ENCODE measurements around the gene GLS.
A peak's percentile ranks its signal among the peaks of the same experiment; 100 is the strongest.

Gene GLS

DNA sequence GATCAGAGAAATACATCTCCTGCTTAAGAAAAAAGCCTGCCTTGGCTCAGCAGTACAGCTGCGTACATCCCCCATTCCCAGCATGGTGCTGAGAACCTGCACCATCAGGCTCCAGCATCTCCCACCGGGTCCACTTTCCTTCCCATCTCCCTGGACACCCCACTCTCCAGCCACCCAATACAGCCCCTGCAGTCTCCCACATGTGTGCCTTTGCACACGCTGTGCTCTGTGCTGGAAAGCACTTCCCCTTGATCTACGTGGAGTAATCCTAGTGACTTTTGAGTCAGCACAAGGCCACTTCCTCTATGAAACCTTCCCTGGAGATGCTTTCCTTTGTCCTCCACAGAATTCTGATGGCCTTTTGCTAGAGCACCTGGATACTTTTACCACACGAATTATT lies 116.3 kb downstream of the GLS start:
- no peak for DNase-seq

DNA sequence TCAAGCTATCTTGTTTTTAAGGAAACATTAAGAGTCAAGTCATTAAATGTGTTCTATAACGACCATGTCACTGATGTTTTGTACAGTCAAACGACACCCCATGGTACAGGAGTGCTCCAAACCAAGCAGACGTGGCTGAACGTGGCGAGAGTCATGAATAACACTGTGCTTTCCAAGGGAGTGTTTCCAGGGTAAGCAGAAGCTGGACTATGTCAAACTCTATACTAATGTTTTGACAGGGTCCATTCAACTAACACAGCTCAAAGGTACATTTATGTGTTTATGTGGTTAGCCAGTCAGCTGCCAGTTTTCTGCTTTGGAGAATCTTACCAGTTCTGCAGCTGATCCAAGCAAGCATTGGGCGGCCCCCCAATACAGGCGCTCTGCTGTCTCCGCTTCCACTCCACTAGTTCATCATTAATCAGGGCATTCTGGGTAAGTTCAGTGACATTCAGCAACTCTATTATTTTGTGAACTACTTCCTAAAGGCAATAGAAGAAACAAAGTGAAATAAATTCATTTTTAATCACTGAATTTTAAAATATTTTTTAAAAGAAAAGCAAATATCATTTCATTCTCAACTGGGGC lies 117.0 kb downstream of the GLS start:
- DNase-seq, result no peak

DNA sequence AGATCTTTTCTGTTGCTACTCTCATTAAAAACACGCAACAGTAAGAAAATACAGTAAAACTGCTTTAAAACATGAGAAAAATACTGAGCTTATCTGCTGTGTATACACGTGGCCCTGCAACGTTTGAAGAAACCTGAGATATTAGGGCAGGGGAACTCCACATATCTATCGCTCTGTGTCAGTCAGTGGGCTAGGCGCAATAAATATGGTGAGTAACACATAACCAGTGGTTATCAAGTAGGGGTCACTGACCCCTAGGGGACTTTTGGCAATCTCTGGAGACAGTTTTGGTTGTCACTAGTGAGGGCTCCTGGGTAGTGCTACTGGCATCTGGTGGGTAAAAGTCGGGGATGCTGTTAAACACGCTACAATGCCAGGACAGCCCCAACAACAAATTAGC lies 118.4 kb downstream of the GLS start:
- no peak for DNase-seq

DNA sequence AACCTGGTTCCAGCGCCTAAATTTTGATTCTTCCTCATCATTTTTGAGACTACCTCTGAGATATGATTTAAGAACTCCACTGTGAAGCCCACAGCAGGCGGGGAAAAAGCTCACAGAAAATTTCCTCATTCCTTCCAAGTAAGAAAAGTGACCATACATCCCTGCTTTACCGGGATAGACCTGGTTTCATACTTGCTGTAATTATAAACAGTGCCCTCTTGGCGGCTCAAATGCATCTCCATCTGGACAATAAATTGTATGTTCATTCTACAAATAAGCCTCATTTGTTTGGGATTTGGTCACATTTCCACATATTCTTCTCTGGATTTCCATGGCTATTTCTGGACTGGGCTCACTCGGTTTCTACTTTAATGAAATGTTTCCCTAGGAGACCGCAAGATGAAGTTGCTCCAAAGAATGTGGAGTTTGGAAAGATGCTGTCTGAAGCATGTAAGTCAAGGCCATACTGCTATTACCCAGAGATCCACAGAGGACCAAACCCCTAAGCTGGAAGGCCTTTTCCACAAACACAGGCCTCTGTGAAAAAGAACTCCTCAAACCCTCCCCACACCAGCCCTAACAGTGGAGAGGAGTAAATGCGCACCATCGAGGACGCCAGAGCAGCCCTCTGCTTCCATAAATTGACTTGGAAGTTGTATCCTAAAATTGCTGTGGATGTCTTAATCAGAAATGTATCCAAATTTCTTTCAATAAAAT lies 119.5 kb downstream of the GLS start:
- no peak for DNase-seq

DNA sequence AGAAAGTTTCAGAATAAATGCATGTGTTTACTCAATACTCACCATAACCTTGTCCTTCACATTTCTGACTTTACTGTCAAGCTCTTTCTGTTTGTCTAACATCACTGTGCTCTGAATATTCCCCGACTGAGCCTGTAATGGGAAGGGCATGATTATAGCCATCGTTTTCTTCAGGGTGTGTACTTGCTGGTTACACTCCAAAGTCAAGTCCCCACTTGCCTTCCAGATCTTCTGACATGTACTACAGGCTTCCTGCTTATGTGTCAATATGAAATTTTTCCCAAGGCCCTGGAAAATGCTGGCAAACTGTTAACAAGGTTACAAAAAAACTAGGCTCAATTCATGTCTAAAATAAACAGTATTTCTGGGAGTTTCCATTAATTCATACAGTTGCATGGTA lies 120.4 kb downstream of the GLS start:
- no peak for DNase-seq

DNA sequence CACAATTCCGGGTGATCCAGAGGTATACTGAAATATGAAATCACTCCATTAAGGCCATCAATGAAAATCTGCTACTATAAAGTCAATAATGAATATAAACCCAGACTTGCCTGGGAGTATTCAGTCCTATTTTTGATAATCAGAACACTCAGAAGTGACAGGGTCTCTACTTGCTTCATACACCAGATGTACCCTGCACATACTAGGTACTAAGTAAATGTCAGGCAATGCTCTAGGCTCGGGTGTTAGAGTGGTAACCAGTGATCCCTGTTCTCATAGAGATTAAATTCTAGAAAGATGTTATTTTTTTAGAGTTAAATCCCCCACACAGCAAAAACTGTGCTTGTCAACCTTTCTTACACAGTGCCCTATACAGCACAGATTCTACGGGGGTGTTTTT lies 121.0 kb downstream of the GLS start:
- no peak for DNase-seq

DNA sequence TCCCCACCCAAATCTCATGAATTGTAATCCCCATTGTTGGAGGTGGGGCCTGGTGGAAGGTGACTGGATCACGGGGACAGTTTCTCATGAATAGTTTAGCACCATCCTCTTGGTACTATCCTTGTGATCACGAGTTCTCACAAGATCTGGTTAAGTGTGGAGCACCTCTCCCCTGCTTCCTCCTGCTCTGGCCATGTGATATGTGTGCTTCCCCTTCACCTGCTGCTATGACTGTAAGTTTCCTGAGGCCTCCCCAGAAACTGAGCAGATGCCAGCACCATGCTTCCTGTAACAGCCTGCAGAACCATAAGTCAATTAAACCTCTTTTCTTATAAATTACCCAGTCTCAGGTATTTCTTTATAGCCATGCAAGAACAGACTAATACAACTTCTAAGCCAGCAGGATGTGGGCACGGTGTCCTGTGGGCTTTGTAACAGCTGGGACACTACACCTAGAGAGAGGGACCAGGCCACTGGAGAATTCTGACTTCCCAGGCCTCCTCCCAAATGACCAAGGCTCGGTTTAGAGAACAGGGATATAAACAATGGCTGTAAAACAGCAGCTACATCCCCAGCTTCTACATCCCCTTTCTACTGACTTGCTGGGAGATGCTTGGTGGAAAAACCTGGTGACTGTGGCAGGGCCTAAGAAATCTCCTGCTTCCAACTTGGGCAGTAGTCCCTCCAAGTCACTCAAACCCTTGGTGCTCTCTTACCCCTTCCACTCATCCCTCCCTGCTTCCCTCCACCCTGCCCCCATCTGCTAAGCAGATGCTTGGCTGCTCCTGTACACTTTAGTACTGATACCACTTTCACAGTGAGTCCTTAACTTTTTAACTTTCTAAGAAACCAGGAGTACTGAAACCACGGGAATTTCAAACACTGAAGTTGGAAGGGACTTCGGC lies 123.0 kb downstream of the GLS start:
- no peak for DNase-seq

DNA sequence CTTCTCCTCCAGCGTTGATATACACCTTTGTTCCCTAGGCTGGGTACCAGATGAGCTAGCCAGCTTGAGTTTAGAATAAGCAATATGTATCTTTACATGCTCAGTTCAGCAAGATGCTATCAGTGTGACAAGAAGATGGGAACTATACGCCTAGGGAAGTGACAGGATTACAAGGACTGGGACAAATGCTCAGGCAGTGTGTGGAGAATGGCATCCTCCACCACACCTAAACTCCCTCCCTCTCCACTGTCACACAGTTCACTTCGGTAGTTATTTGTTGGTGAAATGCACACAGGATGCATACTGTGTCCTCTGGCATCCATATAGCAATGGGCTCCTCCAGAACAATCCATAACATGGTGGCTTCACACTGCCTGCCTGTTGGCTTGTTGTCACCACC lies 125.7 kb downstream of the GLS start:
- no peak for DNase-seq

DNA sequence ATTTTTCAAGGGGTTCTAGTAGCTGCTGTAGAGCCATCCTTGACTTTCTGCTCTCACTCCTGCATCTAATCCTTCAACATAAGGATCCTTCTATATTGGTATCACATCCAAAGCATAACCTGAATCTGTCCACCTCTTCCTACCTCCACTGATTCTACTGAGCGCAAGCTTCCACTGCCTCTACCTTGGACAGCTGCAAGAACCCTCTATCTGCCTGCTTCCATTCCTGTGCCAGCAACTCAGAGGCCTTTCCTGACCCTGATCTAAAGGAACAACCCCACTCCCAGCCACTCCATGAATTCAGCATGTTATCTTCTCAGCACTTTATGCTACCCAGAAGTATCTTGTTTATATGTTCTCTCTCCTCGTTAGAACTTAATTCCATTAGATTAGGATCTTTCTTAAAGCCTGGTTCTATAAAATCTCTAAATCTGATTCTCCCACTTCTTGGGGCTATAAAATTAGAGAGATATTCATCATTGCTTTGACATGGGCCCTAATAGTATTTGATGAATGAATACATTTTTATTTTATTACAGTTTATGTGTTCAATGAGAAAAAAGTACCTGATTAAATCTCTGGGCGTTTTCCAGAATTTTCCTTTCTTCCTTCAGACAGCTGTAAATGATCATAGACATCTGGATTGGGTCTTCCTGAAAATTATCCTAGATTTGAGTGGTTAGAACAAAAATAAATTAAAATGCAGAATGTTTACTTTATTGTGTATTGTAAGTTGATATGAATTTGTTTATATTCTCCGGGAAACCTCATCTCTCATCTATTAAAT lies 126.6 kb downstream of the GLS start:
- DNase-seq, result no peak

DNA sequence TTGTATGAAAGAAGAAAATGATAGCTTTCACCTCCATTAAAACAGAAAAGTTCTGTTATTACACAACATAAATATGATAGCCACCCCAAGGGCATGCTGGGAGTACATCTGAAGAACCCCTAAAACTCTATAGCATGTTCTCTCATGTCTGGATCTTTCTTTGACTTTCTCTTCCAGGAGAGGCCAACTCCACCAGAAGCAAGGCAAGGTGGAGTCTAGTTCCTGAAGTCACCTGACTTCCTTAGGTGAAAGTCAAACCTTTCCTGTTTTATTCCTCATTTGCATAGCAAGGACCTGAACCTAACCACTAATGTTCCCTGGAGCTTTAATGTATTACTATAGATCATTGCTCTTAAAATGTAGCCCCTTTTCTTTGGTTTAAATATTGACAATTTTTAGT lies 127.7 kb downstream of the GLS start:
- DNase-seq, result no peak

DNA sequence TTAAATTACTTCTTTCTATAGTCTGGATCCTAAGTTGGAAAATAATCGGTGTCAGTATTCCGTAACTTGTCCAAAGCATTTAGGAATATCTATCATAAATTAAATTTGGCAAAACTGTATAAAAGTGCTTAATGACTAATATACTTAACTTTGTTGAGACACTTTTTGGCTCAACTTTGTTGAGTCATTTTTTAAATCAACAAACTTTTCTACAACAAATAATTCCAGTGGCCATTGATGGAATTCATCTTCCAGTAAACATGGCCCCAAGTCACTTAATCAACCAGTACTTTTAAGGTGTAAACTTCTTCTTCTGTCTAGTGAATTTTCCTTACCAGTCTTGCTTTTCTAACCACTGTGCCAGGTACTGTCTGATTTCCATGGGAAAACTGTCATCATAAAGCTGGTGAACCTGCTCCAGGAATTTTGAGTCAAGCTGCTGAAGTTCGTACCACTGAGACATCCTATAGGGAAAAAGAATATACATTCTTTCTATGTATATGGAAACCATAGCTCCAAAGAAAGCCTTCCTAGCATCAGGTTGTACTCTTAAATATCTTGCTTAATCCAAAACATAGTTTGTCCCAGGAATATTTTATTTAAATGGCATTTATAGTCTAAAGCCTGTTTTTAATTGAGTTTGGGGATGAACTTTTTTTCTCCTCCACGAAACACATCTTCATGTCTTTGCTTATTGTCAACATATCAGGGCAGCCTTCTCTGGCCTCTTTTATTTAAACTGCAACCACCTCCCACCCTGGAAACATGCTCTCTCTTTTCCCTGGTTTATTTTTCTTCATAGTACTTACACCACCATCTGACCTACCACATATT lies 129.1 kb downstream of the GLS start:
- DNase-seq, result peak; percentile 46

DNA sequence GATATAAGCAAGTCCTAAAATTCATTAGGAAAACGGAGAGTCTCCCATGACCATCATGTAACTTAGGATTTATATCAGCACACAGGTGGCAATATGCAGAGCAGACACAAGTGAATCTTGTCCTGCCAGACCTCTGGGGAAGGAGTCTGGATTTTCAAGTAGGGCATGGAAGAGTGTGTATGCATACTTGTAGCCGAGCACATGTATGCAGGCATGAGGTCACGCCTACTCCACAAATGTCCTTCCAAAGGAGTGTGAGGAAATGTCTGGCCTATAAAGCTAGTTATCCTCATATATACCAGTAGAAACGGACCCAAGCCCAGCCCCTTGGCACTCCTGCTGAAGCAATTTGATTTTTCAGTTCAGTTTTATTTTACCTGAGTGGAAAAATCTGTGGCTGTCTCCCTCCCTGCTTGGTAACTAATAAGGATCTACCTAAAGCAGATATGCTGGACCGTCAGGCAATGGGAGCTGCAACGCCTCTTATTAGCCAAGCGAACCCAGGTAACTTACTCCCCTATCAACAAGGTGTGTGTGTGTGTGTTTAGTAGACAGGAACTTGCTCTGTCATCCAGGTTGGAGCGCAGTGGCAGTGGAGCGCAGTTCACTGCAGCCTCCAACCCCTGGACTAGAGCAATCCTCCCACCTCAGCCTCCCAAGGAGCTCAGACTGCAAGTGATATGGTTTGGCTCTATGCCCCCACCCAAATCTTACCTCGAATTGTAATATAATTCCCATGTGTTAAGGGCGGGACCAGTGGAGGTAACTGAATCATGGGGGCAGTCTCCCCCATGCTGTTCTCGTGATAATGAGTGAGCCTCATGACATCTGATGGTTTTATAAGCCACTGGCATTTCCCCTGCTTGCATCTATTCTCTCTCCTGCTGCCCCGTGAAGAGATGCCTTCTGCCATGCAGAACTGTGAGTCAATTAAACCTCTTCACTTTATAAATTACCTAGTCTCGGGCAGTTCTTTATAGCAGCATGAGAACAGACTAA lies 130.6 kb downstream of the GLS start:
- DNase-seq, result no peak

DNA sequence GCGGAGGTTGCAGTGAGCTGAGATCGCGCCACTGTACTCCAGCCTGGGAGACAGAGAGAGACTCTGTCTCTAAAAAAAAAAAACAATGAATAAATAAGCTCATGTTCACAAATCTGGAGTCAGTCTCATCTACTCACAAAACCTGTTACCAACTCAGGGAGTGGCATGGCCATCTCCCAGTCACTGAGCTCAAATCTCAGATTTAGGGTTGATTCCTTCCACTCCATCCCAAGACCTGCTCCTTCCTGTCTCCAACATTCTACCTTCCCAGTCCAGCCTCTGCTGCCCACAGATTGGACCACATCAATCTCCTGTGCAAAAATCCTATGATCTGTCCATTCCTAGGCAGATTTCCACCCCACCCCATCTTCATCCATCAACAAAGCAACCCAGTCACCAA lies 131.7 kb downstream of the GLS start:
- no peak for DNase-seq

DNA sequence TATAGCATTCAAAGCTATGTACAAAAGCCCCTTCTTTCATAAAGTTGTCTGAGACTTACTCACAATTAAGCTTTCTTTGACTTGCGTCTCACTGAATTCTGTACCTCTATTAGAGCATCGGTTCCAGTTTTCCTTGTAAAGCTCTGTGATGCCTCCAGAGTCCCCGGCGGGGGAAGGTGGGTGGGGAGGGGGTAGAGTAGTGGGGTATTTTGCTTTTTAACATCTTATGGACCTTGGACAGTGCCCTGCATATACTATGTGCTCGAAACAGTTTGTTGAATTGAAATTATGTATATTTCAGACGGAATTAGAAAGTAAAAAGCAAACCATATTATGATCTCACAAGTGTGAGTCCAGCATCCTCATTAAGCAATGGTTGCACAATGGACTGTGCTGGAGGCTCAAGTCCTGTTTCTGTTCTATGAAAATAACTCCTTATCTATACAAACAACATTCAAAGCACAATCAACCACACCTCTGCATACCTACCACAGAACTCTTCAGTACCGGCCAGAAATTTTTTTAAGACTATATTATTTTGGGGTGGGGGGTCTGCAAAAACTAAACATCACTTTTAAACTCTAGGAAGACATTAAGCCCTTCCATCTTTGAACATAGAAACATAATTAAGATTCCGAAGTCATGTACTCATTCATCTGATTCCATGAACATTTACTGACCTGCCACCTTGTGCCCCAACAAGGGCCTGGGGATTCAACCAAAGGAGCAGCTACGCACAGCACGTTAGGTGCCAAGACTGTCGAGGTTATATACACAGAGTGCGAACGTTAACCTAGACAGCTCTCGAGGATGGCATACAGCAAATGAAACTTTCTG lies 132.4 kb downstream of the GLS start:
- no peak for DNase-seq

DNA sequence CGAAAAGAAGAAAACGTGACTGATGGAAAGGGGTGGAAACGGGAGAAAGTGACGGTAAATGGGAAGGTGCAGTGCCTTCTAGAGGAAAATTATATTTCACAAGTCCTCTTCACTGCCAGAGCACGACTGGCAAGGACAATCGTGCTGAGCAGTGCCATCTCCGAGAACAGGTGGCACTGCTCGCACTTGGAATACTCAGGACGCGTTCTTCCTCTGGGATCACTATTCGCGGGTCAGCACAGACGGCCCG lies 133.0 kb downstream of the GLS start:
- no peak for DNase-seq

DNA sequence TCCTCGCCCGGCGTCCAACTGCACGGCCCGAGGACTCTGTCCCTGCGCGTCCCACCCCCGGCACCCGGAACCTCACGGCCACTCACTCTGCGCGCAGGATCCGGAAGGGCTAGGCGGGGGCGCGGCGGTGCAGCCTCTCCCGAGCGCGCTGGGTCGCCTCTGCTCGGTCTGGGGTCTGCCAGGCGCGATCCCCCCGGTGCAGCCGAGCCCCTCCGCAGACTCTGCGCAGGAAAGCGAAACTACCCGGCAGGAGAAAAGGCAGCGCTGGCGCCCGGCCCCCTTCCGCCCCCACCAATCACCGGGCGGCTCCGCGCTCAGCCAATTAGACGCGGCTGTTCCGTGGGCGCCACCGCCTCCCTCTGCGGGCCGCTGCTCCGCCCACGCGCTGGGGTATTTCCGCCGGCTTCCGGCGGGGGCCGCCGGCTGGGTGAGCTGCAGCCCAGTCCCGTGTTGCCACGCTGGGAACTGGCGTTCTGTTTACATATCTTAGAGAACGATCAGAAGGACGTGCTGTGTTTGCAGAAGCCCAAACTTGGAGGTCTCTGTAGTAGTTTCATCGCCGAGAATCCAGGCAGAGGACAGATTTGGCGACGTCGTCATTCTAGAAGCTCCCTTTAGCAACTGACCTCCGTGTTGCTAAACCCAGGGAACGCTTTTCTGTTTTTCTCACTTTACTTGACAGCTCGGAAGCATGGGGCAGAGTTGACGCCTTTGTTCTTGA lies 133.5 kb downstream of the GLS start, which contains the start of gene STAT1:
STAT1 (minus strand) TSS at position 240 of the 721 bp plus-strand sequence. CDS start 4,168 bp downstream, outside the sequence.
- peak; percentile 95 for DNase-seq

DNA sequence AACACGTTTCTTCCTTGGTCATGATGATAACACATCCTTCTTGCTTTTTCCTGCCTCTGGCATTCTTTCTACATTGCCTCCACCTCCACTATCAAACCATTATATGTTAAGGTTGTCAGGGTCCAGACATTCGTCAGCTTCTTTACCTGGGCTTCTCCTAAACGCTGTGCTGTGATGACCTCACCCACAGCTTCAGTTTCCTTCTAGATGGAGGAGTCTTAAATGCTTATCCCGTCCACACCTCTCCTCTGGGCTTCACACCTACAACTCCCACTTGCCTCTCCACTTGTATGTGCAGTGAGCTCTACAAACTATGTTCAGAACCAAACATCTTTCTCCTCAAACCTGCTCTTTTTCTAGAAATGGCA lies 134.0 kb downstream of the GLS start:
- DNase-seq, result no peak
